A172 (cell line): ENCODE measurements around the gene RTRAF. TPM values are rescaled to one million over a fixed set of nuclear protein-coding genes. Genes with fewer than 3 reads are reported as not detected.

Experiments
- DNase-seq: peaks from one replicate; pipeline ENCODE4 v3.0.0-alpha.2; 2015; ENCODE audit warnings: low spot score
- total RNA-seq: library from RNA; depleted of rRNA; stranded (reverse); fragments of >200 nt; shearing (Covaris generic); gene quantifications from 2 replicates; pipeline ENCODE4 v1.2.3, GENCODE V29; 2014; rRNA removed

Gene RTRAF
- total RNA-seq, 1 experiment from 2014 or later: 124 TPM

DNA sequence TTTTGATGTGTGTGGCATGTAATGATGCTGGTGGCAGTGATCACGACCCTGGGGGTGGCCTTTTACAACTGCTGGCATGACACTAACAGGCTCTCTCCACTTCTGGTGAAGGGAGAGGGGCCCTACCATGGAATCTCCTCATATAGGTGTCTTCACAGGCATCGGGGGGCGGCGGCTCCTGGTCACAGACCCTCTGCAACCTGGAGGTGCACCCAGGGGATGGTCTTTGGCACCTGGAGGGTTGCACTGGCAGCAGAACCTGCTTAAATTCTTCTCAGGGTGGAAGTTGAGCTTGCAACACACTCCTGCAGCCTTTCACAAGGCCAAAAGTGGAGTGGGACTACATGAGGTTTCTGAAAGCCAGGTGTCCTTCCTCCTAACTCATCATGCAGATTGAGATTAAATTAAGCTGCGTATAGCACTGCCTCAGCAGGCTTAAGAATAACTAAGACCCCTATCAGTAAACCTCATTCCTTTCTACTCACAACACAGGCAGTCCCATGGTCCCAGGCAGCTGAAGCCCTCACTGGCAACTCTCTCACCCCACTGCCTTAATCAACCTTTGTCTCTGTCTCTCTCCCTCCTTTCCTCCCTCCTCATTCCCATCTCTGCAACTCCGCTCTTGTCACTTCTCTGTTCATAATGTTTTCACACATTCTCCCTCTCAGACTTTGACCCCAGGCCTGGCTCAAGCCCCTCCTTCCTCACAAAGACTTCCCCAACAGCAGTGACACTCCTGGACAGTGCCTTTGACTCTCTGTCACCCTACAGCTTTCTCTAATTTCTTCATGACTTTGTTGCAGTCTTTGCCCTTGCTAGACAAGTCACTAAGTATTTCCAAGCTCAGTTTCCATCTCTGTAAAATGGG, 60.6 kb downstream of the RTRAF start:
- DNase-seq: no peak

DNA sequence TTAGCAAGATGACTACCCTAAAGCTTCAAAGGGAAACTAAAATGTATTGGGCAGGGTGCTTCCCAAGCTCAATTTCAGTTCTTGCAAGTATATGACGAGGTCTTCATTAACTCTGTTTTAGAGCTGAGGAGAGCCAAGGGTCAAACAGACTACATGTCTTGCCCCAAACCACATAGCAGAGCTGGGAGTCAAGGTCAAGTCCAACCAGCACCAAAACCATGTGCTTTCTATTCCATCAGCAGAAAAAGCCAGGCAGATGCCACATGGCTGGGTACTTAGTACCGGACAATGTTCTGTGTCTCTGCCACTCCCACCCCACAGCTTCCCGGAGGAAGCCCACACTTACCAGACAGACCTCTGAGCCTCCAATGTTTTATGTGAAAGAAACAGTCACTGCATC, 61.9 kb downstream of the RTRAF start:
- DNase-seq: no peak

DNA sequence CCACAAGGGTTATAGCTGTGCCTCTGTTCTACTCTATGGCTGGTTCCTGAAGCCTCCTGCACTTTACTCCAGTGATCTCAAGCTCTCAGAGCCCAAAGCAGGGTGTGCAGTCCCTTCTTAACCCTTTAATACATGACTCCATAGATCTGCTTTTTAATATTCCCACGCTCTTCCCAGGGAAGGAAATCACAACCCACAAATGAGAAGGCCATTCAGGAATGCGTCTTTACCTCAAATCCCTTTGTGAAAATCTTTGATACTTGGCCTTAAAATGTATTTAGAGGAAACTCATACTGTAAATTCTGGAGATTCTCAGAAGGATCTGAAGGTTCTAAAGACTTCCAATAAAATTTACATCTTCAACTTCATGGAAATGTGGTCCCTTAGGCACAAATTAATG, 62.5 kb downstream of the RTRAF start:
- DNase-seq: no peak

DNA sequence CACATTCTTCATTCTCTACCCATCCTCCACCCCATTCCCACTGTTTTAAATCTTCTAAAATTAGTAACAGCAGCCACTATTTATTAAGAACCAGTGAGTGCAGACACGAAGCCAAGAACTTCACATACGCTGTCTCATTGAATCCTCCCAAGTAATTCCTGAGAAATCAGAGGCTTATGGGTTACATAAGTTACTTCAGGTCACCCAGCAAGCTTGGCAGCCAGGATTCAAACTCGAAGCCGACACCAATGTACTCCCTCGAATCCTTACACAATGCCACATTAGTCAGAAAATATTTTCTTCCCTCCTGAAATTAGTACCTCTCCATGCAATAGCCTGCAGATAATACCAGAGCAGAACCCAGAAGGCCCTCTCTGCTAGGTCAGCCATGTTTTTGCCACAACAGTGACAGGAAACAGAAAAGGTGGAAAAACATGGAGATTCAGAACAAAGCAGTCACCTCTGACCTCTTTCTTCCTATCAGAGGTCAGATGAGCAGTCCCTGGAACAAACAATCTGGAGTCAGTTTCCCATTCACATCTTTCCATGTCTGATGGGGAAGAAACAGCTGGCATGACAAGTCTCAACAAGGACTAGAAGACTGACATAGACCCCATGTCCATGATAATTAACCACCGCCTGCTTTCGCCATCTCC, 63.1 kb downstream of the RTRAF start:
- DNase-seq: no peak

DNA sequence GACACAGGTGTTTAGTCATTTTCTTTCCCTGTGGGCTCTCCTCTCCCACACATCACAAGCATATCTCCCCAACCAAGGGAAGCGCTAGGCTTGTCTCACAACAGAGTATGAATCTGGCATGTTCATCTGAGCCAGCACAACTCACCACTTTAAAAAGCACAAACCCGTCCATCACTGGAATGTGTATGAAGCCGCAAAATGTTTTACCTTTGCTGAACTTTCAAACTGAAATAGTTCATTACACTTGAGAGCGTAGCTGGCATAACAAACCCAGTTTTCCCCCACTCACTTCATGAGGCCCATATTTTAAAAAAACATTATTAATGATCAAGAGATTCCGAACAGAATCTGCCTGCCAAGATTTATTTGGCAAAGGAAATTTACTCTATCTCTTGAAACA, 63.7 kb downstream of the RTRAF start:
- no peak for DNase-seq

DNA sequence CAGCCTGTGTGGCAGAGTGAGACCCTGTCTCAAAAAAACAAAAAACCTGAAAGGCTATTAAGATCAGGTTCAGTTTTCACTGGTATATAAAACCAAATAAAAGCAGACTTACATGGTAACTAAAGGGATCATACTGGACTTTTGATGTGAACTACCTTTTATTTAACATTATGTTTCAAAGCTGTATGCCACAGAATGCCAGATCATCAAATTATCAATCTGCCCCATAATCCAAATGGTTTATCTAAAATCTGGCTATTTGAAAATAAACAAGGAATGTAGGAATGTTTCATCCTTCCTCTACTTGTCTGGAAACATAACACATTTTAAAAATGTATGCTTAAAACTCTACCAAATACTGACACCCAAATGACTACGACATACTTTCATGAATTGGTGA, 65.3 kb downstream of the RTRAF start:
- DNase-seq: no peak

DNA sequence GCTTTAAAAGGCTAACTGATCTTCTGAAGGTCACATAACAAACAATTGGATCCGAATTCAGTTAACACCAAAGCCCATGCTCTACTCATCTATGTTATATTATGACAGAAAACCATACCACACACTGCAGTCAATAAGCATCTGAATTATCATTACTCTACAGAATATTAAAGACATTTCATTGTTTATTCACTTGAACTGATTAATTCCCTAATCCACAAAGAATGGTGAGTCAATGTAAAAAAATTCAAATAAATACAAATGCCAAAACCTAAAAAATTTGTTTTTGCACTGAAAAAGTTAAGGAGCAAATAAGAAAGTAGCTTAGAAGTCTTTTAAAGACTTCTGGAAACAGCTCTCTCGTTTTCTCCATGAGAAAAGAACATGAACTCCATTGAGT, 65.8 kb downstream of the RTRAF start:
- DNase-seq: no peak

DNA sequence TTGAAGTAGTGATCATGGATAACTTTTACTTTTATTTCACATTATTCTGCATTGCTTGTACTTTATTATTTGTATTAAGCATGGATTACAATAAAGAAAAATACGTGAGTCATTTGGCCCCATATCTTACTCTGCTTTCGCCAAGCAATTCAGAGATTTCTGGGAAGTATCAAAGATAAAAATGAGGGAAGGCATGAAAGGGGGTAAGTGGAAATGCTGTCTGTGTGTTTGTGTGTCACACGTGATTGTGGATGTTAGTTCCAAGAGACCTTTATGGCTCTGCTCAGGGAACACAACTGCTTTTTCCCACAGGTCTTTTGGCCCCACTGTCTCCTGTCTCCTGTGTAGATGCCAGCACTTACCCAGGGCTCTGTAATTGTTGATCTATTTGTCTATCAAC, 69.0 kb downstream of the RTRAF start:
- DNase-seq: no peak

DNA sequence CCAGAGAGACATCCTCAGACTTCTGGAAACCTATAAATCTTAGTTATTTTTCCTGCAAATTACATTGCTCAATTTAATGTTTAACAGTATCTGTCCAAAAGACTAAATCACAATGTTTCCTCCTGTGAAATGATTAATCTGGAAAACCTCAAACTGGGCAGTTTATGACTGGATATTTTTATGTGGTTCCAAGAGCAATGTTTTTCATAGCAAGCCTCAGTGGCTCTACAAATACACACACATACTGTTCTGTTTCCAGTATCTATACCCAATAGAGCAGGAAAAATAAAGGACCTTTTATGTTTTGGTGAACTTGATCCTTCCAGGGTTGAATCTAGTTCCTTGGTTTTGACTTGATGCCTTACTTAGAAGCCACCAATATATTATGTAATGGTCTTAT, 70.3 kb downstream of the RTRAF start:
- DNase-seq: no peak

DNA sequence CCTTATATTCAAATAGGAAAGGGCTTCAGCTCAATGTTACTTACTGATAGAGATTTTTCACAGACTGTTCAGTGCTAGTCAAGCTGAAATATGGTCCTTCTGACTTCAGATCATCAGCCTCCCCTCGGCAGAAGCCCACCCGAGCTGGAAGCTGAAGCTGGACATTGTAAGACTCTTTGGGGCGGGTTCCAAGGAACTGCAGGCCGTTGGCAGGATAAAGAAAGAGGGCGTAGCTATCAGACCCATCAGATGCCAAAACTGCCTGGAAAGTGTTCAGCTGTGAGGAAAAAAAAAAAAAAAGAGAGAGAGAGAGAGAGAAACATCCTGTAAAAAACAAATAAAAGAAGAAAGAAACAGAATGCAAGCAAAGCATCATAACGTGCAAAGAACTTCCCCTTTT, 70.7 kb downstream of the RTRAF start:
- no peak for DNase-seq

Other genes with a start within 250 kb of the RTRAF start
- gene GNG2, start 128.9 kb upstream of the RTRAF start, total RNA-seq: 3.8 and 8.5 TPM in 2 replicates
- not detected in 2 replicates for gene NID2, start 79.5 kb downstream of the RTRAF start, total RNA-seq